SH-SY5Y (cell line): ENCODE results near the gene FH.

ENCODE experiments used
- GATA2 ChIP-seq: IDR thresholded peaks from 2 replicates; pipeline ENCODE4 v1.6.1; 2011; ENCODE audit warnings: mild to moderate bottlenecking, low read depth, low read length
- GATA3 ChIP-seq: IDR thresholded peaks from 2 replicates; pipeline ENCODE4 v1.6.1; 2011; ENCODE audit warnings: low read depth, mild to moderate bottlenecking, low read length, moderate library complexity

DNA sequence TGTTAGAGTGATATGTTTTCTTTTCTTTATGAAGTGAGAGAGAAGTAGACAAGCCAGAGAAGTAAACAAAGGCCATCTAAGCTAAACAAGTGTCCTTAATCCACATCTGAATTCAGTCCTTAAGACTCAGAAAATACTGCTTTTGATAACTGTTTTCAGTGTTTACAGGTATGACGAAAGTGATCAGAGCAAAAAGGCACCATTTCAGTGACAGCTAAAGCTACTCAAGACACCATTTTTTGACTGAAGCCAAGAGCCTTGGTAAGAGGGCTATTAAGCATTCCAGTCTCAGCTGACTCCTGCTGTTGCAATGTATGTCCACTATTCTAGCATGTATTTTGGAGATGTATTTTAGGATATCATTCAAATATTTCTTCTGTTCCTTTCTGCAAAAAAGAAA is 16.7 kb upstream of the FH start:
- TF ChIP-seq GATA2 (no peak), GATA3 (no peak)
